Upper lobe of left lung (tissue), 6 donors: ENCODE results near the gene SETBP1. TPM values are rescaled to one million over a fixed set of nuclear protein-coding genes. Genes with fewer than 3 reads are reported as not detected.

Source experiments
- ATAC-seq, 2 donors: fragments of 200-7000 bp; cut with Tn5 transposase; one replicate each; pipeline ENCODE4 v1.9.1; 2022; ENCODE audit warnings: mild to moderate bottlenecking in 2 of 2, moderate library complexity in 2 of 2; ENCODE audit not compliant: low FRiP score in 2 of 2
- DNase-seq, 2 donors: peaks; one replicate each; pipeline ENCODE4 v3.0.0-alpha.2; 2019 to 2020
- H3K27ac ChIP-seq, 4 donors: fragments of 200-600 bp; sonication (generic); one replicate each; pipeline ENCODE4 v1.5.1; 2016 to 2019
- H3K27me3 ChIP-seq, 4 donors: fragments of 200-600 bp; sonication (generic); one replicate each; pipeline ENCODE4 v1.5.1; 2017 to 2019
- H3K36me3 ChIP-seq, 4 donors: fragments of 200-600 bp; sonication (generic); one replicate each; pipeline ENCODE4 v1.5.1; 2016 to 2019
- H3K4me1 ChIP-seq, 4 donors: fragments of 200-600 bp; sonication (generic); one replicate each; pipeline ENCODE4 v1.5.1; 2018 to 2019
- H3K4me3 ChIP-seq, 4 donors: fragments of 200-600 bp; sonication (generic); one replicate each; pipeline ENCODE4 v1.5.1; 2017 to 2019; ENCODE audit warnings: mild to moderate bottlenecking in 2 of 4, moderate library complexity in 1 of 4
- H3K9me3 ChIP-seq, 4 donors: fragments of 200-600 bp; sonication (generic); one replicate each; pipeline ENCODE4 v1.5.1; 2018 to 2019
- EP300 ChIP-seq, 4 donors: sonication (generic); formaldehyde crosslinking; IDR thresholded peaks; one replicate each; pipeline ENCODE4 v1.5.1; 2017; ENCODE audit warnings: antibody characterized with exemption in 4 of 4, control low read depth in 2 of 4
- POLR2A ChIP-seq, 4 donors: fragments of 450-650 bp; IDR thresholded peaks; one replicate each; pipeline ENCODE4 v1.5.1; 2016 to 2017; ENCODE audit warnings: antibody characterized with exemption in 4 of 4, mild to moderate bottlenecking in 2 of 4
- POLR2AphosphoS5 ChIP-seq, 2 donors: sonication (generic); formaldehyde crosslinking; IDR thresholded peaks; one replicate each; pipeline ENCODE4 v1.5.1; 2017; ENCODE audit warnings: antibody characterized with exemption in 2 of 2
- WGBS, 2 donors: methylation state at CpG; one replicate each; pipeline ENCODE4 v1.1.5; 2017 to 2018; 5-methylcytosine and 5-hydroxymethylcytosine counted together
- total RNA-seq, 6 donors: library from RNA; depleted of rRNA in 4 of 6; stranded (reverse); fragments of >200 nt in 4 of 6; gene quantifications; one replicate each; pipeline versions ENCODE4 v1.1.0 to v1.2.1, GENCODE V29; 2016 to 2021
- TF ChIP-seq, protein P1 (sequence below), 6 experiments: fragments of 450-650 bp in 4 of 6; fragments of 200-600 bp in 2 of 6; sonication (generic) in 2 of 6; IDR thresholded peaks; one replicate each; pipeline ENCODE4 v1.5.1; 2016 to 2019; ENCODE audit warnings: antibody characterized with exemption in 6 of 6
- donor health status: DM: no; HTN: no; CAD: no; lungs with moderate emphysema.
- donor health status: DM: no; HTN: yes; CAD: no; lungs with severe emphysema.

The SETBP1 gene
- total RNA-seq, 6 donors from 2014 or later, result 11.7 to 38.8 (median 16.6) TPM

- DNase-seq (no peak), ATAC-seq (no peak)
- H3K36me3 ChIP-seq, result no peaks in the 10 kb centered on the region
- H3K9me3 ChIP-seq, result no peaks in the 10 kb centered on the region
- TF ChIP-seq EP300 (IDR thresholded peaks at IDR 0.05), result no peak
- no peak for TF ChIP-seq POLR2A (IDR thresholded peaks at IDR 0.05)
- TF ChIP-seq, protein P1, sequence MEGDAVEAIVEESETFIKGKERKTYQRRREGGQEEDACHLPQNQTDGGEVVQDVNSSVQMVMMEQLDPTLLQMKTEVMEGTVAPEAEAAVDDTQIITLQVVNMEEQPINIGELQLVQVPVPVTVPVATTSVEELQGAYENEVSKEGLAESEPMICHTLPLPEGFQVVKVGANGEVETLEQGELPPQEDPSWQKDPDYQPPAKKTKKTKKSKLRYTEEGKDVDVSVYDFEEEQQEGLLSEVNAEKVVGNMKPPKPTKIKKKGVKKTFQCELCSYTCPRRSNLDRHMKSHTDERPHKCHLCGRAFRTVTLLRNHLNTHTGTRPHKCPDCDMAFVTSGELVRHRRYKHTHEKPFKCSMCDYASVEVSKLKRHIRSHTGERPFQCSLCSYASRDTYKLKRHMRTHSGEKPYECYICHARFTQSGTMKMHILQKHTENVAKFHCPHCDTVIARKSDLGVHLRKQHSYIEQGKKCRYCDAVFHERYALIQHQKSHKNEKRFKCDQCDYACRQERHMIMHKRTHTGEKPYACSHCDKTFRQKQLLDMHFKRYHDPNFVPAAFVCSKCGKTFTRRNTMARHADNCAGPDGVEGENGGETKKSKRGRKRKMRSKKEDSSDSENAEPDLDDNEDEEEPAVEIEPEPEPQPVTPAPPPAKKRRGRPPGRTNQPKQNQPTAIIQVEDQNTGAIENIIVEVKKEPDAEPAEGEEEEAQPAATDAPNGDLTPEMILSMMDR (IDR thresholded peaks at IDR 0.05), result no peak
- H3K27me3 ChIP-seq, result no peaks in the 10 kb centered on the region
- WGBS, 2 donors, result 41 to 59% methylated on average over 2 of the region's 2 CpGs
- H3K4me3 ChIP-seq, result no peak overlapping the region
- no peak overlapping the region for H3K27ac ChIP-seq
- H3K4me1 ChIP-seq, result peaks cover 0 to 8% (median 2%) of the 10 kb centered on the region in 4 donors
Observed at GRCh38 chr18:44807766-44808165, 127.1 kb downstream of the SETBP1 start.

DNA sequence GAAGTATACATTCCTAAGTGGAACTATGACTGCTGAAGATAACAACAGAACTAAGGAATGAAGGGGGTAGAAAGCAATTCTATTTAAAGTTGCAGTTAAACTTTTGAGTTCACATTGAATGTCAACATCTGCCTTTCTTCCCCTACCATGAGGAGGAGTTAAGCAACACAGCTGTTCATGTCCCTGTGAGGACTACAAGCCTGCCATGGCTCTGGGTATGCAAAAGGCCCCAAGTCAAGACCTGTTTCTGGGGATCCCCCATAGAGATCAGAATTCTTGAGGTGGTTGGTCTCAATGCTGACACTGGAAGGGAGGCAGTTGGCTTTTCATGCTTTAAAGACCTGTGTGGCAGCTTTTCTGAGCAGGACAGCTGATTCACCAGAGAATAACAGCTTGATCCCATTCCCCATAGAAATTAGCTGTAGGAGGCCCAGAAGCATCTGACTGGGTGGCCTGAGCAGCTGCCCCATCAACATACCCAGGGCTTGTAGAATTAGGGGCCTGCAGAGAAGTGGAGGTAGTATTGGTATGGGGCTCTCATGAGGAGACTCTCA lies 131.0 kb downstream of the SETBP1 start:
- TF ChIP-seq EP300 (IDR thresholded peaks at IDR 0.05) (no peak), POLR2A (IDR thresholded peaks at IDR 0.05) (no peak), POLR2AphosphoS5 (IDR thresholded peaks at IDR 0.05) (no peak)
- TF ChIP-seq, protein P1 (IDR thresholded peaks at IDR 0.05), result no peak
- H3K27ac ChIP-seq, result no peak overlapping the region
- no peaks in the 10 kb centered on the region for H3K36me3 ChIP-seq
- H3K9me3 ChIP-seq, result no peaks in the 10 kb centered on the region
- no peaks in the 10 kb centered on the region for H3K4me1 ChIP-seq
- no peak for ATAC-seq
- H3K27me3 ChIP-seq, result no peaks in the 10 kb centered on the region
- H3K4me3 ChIP-seq, result no peak overlapping the region
- no peak for DNase-seq

DNA sequence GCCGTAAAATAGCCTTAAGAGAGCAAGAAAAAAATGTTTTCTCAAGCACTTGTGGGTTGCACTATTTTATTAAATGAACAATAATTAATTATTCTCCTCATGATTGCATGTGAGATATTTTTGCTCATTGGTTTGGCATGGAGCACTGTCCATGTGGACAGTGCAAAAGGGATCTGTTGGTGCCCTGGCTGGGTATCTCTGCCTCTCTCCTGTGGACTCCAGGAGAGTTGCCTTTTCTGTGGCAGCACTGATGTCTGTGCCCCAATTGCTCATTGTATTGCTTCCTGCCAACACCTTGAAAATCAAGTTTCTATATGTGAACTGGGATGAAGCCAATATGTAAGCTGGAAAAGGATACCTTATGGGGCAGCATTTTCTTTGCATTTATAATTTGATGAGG lies 131.7 kb downstream of the SETBP1 start:
- TF ChIP-seq POLR2AphosphoS5 (IDR thresholded peaks at IDR 0.05), result no peak
- TF ChIP-seq, protein P1 (IDR thresholded peaks at IDR 0.05), result no peak
- no peak for TF ChIP-seq EP300 (IDR thresholded peaks at IDR 0.05)
- TF ChIP-seq POLR2A (IDR thresholded peaks at IDR 0.05), result no peak
- whole genome bisulfite sequencing, 2 donors, result 97 to 98% methylated on average over 1 of the region's 1 CpG
- no peaks in the 10 kb centered on the region for H3K36me3 ChIP-seq

GRCh38 chr18:44813586-44813985 lies 132.9 kb downstream of the SETBP1 start:
- WGBS, 2 donors, result 88 to 91% methylated on average over 3 to 4 of the region's 4 CpGs
- ATAC-seq, result no peak

More for the DNA sequence above, 131.7 kb downstream of the SETBP1 start:
- H3K4me3 ChIP-seq, result no peak overlapping the region
- no peak overlapping the region for H3K27ac ChIP-seq
- H3K9me3 ChIP-seq, result no peaks in the 10 kb centered on the region
- no peaks in the 10 kb centered on the region for H3K4me1 ChIP-seq
- no peaks in the 10 kb centered on the region for H3K27me3 ChIP-seq
- DNase-seq (no peak), ATAC-seq (no peak)

More at GRCh38 chr18:44813586-44813985, 132.9 kb downstream of the SETBP1 start:
- Histone ChIP-seq H3K27me3 (no peaks in the 10 kb centered on the region), H3K9me3 (no peaks in the 10 kb centered on the region), H3K27ac (no peak overlapping the region), H3K36me3 (no peaks in the 10 kb centered on the region), H3K4me3 (no peak overlapping the region), H3K4me1 (no peaks in the 10 kb centered on the region)
- DNase-seq, result no peak
- TF ChIP-seq, protein P1 (IDR thresholded peaks at IDR 0.05), result no peak
- TF ChIP-seq EP300 (IDR thresholded peaks at IDR 0.05), result no peak
- no peak for TF ChIP-seq POLR2AphosphoS5 (IDR thresholded peaks at IDR 0.05)
- TF ChIP-seq POLR2A (IDR thresholded peaks at IDR 0.05), result no peak
